ENCODE data around the gene NOTUM.
"Not testable (repeated sequence)": the region's sequence is repeated elsewhere in the genome, so short reads cannot be mapped to it uniquely, and the experiment has no call there.

The NOTUM gene

DNA sequence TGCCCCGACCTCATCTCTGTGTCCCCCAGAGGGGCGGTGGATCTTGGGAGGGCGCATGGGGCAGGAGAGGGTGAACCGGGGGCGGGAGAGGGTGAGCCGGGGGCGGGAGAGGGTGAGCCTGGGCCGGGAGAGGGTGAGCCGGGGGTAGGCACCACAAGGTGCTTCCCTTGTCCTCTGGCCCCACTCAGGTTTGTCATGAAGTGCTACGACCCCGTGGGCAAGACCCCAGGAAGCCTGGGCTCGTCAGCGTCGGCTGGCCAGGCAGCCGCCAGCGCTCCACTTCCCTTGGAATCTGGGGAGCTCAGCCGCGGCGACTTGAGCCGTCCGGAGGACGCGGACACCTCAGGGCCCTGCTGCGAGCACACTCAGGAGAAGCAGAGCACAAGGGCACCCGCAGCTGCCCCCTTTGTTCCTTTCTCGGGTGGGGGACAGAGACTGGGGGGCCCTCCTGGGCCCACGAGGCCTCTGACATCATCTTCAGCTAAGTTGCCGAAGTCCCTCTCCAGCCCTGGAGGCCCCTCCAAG lies 35.3 kb upstream of the NOTUM start:
- no peak for DNase-seq

DNA sequence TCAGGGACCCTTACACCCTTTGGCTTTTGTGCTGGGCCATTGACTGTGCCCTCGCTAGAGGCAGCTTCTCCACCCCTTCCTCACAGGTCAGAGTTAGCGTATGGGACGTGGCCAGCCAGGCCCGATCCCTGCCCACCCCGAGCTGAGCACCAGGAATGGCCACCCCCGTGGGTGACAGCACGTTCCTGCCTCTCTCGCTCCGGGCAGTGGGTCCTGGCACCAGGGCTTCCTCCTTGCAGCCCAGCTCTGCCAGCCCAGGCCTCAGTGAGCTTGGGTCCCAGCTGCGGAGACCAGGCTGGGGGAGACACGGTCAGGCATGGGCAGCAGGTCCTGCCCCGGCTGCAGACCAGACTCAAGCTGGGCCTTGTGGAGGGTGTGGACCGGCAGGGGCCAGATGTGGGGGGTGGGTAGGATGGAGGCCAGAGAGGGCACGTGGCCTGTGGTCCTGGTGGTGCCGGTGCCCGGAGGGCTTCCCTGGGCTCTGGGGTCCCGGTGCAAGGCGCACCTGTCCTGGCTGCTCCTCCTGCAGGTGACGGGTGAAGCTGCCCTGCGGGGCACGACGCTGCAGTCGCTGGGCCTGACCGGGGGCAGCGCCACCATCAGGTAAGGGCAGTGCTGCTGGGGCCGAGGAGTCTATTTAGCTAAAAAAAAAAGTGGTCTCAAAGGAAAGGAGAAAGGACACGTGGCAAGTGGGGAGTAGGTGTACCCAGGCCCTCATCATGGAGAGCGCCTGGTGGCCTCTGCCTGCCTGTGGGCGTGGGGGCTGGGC lies 34.7 kb upstream of the NOTUM start:
- DNase-seq, result peak; percentile 28

DNA sequence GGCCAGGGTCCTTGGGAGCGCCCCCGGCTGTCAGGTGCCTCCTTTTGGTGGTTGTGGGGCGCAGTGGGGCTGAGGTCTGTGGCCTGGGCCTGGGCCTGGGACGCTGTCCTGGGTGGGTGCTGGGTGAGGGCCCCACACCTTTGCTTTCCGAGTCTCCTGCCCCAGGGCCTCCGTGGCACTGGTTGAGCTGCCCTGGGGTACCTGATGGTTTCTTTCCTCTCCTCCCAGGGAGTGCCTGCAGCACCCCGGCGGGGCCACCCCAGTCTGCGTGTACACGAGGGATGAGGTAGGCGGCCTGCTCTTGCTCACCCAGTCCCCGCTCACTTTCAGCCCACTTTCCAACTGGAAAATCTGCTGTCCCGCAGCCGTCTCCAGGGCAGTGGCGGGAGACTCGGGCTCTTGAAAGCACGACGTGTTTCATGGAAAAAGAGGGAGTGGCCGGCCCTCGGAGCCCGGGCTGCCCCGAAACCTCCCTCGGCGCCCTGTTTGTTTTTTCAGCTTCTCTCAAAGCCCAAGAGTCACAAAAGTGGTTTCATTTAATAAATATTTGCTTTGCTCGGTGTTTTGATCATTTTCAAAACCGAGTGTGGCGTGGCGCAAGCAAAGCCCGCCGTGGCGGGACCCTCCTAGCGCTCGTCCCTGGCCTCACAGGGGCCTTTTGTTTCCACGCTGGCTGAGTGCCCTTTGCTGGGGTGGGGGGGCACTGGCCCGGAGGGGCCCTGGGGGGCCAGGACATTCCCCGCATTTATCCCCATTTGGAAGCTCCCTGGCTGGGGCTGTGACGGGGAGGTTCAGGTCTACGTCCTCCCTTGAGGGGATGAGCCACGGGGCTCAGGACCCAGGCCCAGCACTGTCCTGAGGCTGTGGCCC lies 33.8 kb upstream of the NOTUM start:
- DNase-seq, result peak; percentile 55

DNA sequence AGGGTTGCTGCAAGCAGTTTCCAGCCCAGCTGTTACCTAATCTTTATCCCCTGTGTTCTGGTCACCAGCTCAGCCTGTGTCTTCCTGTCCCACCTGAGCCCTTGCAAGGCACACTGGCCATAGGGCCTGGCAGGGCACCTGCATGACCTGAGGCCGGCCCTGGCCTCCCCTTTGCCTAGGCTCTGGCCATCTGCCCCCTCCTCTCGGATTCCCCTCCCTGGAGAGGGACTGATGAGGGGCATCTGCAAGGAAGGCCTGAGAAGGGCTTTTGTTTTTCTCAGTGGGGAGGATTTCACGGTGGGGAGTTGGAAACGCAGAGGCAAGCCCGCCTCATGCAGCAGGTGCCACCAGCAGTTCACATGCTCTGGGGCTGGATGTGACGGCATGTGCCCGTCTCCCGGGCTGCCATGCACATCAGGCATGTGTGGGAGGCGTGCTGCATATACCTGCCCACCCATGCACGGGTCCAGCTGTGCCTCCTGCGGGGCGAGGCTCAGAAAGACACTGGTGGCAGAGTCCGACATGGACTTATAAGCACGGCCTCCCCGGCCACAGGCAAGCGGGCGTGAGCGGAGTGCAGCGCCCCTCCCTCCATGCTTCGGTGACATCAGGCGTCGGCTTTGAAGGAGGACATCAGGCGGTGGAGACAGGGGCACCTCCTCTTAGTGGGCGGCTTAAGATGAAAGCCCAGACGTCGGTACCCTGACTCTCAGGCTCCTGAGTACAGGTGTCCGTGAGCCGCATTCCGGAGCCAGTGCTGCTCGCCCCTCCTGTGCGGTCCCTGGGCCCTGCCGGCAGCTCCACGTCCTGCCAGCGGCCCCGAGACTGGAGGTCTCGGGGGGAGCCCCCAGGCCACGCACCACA lies 33.0 kb upstream of the NOTUM start:
- DNase-seq, result no peak

DNA sequence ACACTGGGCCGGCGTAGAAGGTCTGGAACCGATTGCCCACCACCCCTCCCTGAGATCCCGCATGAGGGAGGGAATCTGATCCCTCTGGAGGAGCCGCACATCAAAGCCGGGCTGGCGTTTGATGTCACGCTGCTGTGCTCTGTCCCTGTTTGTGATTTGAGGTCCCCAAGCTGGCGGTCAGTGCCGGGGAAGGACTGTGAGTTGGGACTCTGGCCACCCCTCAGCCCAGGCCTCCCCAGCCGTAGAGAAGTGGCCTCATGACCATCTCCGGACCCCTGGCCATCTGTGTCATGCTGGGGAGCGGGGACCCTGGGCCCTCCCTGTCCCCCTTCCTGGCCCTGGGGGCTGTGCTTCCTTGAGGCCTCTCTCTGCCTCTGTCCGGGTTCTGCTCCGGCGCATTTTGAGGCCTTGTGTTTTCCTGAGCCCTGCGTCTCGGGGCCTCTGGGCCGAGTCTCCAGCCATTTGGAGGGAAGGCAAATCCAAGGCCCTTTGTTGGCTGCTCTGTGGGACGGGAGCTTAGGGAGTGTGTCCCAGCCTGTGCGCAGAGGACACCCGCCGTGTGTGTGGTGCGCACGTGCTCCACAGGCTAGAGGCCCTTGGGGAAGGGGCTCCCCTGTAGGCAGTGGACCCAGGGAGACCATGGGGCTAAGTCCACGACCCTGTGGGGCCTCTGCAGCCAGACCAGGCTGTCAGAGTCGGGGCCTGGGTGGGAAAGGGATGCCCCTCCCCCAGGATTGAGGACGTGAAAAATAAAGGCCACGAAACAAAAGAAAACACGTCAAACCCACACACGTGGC lies 31.5 kb upstream of the NOTUM start:
- no peak for DNase-seq

DNA sequence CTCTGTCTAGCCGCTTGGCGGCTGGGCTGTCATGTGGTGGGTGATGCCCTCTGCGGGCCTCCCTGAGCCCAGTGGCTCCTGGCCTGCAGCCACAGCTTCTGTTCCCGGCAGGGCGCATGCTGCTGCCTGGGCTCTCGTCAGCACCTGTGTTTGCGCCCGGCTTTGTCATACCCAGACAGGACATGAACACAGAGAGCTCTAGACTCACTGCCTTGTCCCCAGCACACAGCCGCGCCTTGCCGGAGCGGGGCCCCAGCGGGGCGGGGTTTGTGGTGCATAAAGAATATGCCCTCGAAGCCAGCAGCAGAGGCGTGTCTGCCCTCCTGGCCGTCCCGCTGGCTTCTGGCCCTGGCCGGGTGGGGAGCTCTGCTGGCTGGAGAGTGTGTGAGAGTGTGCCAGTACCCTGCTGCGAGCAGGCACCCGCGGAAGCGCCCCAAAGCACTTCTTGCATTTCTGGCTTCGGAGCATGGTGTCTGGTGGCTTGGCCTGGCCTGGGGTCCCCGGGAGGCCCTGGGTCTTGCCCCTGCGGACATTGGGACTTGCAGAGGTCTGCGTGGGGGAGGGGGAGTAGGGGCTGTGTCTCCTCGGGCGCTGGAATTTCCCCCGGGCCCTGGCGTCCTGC lies 30.8 kb upstream of the NOTUM start:
- peak; percentile 91 for DNase-seq

DNA sequence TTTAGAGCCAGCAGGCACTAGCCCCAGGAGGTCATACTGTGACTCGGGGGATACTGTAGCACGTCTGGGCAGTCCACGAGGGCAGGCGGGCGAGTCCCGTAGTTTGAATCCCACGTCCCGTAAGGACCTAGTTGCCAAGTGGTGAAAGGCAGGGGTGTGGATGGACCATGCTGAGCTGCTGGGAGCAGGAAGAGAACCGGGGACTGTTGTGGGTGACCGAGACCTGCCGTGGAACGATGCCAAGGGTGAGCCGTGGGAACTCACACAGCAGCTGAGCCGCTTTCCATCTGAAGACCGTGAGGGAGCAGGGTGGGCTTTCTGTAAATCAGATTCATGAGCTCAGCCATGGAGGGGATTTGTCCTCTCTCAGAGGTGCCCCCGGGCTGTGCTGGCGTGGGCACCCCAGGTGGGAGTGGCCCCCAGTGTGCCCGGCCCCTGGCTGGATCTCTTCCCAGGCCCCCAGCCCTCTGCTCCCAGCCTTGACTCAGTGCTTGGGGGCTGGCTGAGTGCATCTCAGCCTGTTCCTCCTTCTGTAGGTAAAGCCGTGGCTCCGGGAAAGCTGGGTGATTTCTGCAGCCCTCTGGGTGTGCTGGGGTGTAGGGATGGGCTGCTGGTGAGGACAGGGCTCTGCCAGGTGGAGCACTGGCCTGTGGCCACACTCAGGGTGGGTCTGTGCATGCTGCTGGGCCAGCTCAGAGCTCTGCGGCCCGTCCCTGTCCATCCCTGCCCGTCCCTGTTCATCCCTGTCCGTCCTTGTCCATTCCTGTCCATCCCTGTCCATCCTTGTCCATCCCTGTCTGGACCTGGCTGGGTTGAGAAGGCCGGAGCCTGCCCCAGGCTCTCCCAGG lies 30.1 kb upstream of the NOTUM start:
- peak; percentile 29 for DNase-seq

DNA sequence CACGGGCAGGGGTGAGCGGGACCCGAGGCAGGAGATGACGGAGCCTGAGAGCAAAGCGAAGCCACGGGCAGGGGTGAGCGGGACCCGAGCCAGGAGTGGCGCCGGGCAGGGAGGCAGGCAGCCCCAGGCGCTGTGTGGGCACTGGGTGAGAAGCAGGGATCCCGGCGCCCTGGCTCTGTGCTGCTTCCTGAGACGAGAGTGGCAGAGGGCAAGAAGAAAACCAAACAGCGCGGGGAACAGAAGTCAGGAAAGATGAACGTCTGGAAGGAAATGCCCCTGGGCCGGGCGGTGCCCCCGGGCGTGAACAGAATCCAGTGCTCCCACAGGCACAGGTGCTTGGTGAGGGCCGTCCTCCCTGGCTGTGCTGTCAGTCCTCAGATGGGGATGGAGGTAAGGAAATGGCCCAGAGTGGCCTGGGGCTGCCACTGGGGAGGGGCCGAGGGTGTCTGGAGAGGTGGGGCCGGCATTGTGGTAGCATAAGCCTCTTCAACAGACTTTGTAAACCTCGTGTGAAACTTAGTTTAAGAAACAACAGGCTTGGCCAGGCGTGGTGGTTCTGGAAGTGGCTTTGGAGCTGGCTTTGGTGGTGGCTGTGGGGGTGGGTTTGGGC lies 26.3 kb upstream of the NOTUM start:
- no peak for DNase-seq

DNA sequence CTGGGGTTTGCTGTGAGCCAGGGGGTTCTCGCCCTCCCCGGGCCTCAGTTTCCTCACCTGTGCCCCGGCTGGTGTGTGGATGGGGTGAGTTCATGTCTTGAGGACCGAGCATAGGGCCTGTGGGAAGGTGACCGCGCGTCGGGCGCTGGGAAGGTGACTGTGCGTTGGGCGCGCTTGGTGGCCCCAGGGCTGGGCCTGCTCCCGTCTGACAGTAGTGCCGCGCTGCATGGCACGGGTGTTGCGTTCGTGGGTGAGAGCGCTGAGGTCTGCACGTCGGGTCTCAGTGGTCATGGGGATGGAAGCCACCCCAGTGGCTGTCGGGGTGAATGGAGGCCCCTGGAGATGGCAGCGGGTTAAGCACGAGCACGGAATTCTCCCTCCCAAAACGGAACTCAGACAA lies 25.6 kb upstream of the NOTUM start:
- DNase-seq, result no peak

DNA sequence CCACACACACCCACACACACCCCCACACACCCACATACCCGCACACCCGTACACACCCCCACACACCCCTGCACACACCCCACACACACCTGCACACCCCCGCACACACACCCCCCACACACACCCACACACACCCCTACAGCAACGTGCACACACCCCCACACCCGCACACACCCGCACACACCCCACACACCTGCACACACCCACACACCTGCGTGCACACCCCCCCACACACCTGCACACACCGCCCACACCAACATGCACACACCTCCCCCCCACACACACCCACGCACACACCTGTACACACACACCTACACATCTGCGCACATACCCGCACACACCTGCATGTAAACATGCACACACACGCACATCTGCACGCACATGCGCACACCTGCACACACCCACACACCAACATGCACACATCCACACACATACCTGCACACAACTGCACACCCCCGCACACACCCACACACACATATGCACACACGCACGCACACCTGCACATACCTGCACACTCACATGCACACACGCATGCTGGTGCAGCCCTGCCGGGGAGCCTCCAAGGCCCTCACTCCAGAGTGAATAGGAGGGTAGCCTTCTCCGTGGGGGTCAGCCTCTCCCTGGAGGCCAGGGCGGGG lies 23.9 kb upstream of the NOTUM start:
- DNase-seq, result no peak

DNA sequence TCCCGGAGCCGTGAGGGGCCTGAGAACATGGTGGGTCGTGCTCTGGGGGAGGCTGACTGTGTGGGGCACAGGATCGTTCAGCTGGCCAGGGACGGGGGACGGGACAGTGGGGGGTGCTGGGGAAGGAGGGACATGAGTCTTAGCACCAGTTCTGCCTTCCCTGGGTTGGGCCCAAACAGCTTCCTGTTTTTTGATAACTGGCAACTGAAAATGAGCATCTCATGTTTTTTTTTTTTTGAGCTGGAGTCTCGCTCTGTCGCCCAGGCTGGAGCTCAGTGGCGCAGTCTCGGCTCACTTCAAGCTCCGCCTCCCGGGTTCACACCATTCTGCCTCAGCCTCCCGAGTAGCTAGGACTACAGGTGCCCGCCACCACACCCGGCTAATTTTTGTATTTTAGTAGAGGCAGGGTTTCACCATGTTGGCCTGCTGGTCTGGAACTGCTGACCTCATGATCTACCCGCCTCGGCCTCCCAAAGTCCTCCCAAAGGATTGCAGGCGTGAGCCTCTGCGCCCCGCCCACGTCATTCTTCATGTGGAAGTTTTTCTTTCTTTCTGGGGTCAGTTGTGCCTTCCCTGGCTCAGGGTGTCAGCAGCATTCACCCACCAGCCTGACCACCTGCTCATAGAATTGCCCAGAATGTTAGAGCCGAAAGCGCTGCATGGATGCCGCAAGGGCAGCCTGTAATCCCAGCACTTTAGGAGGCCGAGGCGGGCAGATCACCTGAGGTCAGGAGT lies 22.8 kb upstream of the NOTUM start:
- no peak for DNase-seq

DNA sequence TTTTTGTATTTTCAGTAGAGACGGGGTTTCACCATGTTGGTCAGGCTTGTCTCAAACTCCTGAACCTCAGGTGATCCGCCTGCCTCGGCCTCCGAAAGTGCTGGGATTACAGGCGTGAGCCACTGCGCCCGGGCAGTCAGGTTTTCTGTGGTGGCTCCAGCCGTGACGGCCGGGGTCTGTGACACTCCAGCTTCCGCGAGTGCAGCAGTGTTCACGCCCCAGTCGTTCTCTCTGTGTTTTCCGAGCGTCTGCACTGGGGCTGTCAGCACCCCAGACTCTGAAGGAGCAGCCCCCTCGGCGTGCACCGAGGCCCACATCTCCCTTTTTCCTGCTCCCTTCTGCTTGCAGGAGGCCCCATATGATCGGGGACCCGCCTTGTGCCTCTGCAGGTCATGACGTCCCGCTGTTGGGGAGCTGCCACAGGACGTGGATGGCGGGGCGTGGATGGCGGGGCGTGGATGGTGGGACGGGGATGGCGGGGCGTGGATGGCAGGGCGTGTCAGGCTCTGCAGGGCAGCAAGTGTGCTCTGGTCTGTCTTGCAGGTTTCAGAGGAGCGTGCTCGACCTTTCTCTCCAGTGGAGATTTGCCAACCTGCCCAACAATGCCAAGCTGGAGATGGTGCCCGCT lies 22.1 kb upstream of the NOTUM start:
- no peak for DNase-seq

DNA sequence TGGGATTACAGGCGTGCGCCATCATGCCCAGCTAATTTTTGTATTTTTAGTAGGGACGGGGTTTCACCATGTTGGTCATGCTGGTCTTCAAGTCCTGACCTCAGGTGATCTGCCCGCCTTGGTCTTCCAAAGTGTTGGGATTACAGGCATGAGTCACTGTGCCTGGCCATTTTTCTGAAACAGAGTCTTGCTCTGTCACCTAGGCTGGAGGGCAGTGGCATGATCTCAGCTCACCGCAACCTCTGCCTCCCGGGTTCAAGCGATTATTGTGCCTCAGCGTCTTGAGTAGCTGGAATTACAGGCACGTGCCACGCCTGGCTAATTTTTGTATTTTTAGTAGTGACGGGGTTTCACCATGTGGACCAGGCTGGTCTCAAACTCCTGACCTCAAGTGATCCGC lies 20.5 kb upstream of the NOTUM start:
- DNase-seq, result not testable (repeated sequence)

DNA sequence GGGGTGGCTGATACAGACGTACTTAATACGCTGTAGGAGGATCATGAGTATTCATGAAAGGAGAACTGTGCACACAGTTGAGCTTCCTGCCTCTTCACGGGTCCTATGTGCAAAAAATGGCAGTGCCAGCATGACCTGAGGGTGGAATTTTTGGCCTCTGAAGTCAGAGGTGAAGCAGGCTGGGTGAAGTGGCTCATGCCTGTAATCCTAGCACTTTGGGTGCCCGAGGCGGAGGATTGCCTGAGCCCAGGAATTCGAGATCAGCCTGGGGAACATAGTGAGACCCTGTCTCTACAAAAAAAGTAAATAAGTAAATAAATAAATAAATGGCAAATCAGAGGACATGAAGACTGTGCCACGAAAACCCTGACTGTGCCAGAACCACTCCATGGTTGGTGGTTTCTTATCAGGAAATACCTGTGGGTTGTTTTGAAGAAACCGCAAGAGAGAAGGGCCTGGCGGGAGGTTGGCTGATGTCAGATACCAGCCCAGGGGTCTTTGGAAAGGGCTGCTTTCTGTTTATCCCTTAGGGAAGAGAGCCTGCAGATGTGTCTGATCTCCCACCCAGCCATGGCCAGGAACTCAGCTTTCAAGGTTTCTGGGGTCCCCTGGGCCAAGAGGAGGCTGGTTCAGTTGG lies 19.8 kb upstream of the NOTUM start:
- DNase-seq, result no peak

DNA sequence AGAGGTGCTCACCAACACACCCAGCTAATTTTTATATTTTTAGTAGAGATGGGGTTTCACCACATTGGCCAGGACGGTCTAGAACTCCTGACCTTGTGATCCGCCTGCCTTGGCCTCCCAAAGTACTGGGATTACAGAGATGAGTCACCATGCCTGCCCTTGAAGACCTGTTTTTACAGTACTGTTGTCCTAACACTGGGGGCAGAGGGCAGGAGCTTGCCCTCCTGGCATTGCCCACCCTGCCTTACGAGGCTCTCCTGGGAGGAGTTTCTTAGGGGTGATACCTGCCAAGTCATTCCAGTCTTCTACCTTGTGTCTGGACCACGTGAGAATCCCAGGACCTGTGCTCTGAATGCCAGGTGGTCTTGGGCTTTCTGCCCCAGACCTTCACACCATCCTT lies 19.1 kb upstream of the NOTUM start:
- DNase-seq, result no peak

DNA sequence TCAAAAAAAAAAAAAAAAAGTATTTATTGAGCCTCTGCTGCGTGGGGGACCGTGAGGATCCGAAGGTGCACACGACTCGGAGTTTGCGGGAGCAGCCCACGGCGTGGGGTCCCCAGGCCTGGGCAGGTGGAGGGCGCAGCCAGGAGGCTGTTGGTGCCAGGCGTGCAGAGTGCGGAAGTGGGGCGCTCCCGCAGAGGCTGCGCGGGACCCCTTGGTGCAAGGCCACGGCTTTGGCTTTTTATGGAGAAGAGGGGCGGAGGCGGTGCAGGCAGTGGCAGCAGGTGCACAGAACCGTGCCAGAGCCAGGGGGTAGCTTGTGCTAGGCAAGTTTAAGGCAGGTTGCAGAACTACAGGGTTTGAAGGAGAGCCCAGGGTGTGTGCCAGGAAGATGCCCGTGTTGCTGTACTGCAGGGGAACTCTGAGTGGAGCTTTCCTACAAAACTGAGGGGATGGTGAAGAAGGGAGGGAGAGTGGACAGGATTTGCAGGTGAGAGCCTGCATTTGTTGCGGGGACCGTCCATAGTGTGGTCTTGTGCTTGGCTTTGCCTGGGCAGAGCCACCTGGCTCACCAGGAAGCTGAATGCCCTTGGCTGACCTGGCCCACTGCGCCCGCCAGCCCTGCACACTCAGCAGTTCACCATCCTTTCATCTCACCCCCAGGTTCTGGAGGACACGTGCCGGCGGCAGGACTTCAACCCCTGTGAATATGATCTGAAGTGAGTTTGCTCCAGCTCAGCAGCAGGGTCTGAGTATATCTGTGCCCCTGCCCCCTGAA lies 17.7 kb upstream of the NOTUM start:
- no peak for DNase-seq

DNA sequence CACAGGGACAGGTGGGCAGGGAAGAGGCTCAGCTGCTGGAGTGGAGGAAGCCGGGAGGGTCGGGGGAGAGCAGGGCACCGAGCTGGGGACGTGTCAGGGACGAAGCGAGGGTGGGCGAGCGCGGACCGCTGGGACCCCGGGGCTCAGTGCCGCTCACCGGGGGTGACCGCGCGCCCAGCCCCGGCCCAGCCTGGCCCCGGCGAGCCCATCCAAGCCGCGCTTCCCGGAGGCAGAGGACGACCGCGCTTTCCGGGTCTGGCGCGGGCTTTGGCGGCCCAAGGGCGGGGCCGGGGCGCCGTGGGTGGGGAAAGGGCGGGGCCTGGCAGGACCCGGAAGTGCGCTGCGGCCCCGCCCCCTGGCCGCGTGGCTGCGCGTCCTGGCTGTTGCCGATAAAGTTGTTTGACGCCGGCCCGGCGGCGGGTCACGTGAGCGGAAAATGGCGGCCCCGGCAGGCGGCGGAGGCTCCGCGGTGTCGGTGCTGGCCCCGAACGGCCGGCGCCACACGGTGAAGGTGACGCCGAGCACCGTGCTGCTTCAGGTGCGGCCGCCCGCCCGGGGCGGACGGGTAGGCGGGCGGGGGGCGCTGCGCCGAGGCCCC lies 16.3 kb upstream of the NOTUM start, which contains the start of gene ASPSCR1:
Gene ASPSCR1, plus strand, starts transcription at position 419 of the 598 bp plus-strand sequence. Its CDS starts 18 bp downstream, at position 437.
- peak; percentile 93 for DNase-seq

Data from left hindlimb (tissue), 1 donor.